GM18867 (cell line): ENCODE results near the gene FJX1.
"Not testable (repeated sequence)": the region's sequence is repeated elsewhere in the genome, so short reads cannot be mapped to it uniquely, and the experiment has no call there.

Experiments used
- ATAC-seq: cut with Tn5 transposase; IDR thresholded peaks from one replicate; pipeline ENCODE4 v1.9.1; 2021; ENCODE audit warnings: mild to moderate bottlenecking, moderate library complexity; ENCODE audit not compliant: unreplicated experiment

FJX1 gene

GRCh38 chr11:35663408-35663702, 45.1 kb downstream of the FJX1 start:
- no peak for ATAC-seq

- no peak for ATAC-seq
Observed at GRCh38 chr11:35664977-35665441, 46.7 kb downstream of the FJX1 start.

- no peak for ATAC-seq
Observed at GRCh38 chr11:35667257-35667656, 49.0 kb downstream of the FJX1 start.

GRCh38 chr11:35668350-35668749, 50.1 kb downstream of the FJX1 start:
- not testable (repeated sequence) for ATAC-seq
